AG09309 (cell line): Measurements from ENCODE around the gene UQCRHL.
"Not testable (repeated sequence)": the region's sequence is repeated elsewhere in the genome, so short reads cannot be mapped to it uniquely, and the experiment has no call there.

Experiments used
- DNase-seq: peaks from one replicate; pipeline ENCODE4 v3.0.0-alpha.2; 2010; ENCODE audit warnings: low read depth
- H3K4me3 ChIP-seq: 2 replicates; pipeline ENCODE4 v1.5.1; 2011; ENCODE audit warnings: mild to moderate bottlenecking, low read depth, low read length, moderate library complexity; ENCODE audit not compliant: control insufficient read depth
- TF ChIP-seq, protein P1 (sequence below): IDR thresholded peaks from 2 replicates; pipeline ENCODE4 v1.5.1; 2011; ENCODE audit warnings: mild to moderate bottlenecking, low read depth, low read length, inconsistent platforms; ENCODE audit not compliant: insufficient read depth, control insufficient read depth; ENCODE audit errors: missing control alignments

Gene UQCRHL

DNA sequence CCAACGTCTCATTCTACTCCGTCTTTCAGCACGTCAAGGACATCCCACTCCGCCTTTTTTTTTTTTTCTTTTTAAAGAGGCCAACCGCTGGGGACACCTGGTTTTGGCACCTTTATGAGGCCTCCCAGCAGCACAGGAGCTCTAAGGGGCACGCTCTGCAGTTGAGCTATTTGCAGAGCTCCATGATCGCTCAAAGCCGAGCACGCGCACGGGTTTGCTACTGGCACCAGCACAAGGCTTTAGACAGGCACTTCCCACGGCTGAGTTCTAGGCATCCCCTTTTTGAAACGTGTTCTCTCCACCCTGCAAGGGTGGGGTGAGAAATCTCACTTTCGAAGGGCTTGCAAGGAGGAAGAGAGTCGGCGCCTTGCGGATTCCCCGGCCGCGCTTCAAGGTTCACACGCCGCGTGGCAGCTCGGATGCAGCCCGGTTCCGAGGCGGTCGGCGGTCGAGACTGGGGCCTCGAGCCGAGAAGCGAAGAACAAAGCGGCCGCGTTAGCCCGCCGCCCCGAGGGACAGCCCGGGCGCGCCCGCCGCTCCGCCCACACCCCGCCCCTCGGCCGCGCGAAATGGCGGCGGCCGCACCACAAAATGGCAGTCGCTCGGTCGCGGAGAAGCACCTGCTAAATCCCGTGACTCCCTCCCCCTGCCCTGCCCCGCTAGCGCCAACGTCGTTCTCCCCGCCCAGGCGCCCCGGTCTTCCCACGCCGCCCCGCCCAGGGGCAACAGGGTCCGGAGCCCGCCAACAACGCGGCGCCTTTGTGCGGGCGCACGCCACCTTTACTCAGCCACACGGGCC is 27.2 kb upstream of the UQCRHL start:
- DNase-seq: no peak
- H3K4me3 ChIP-seq: peak overlapping the region; percentile 75
- TF ChIP-seq, protein P1, sequence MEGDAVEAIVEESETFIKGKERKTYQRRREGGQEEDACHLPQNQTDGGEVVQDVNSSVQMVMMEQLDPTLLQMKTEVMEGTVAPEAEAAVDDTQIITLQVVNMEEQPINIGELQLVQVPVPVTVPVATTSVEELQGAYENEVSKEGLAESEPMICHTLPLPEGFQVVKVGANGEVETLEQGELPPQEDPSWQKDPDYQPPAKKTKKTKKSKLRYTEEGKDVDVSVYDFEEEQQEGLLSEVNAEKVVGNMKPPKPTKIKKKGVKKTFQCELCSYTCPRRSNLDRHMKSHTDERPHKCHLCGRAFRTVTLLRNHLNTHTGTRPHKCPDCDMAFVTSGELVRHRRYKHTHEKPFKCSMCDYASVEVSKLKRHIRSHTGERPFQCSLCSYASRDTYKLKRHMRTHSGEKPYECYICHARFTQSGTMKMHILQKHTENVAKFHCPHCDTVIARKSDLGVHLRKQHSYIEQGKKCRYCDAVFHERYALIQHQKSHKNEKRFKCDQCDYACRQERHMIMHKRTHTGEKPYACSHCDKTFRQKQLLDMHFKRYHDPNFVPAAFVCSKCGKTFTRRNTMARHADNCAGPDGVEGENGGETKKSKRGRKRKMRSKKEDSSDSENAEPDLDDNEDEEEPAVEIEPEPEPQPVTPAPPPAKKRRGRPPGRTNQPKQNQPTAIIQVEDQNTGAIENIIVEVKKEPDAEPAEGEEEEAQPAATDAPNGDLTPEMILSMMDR: no peak

DNA sequence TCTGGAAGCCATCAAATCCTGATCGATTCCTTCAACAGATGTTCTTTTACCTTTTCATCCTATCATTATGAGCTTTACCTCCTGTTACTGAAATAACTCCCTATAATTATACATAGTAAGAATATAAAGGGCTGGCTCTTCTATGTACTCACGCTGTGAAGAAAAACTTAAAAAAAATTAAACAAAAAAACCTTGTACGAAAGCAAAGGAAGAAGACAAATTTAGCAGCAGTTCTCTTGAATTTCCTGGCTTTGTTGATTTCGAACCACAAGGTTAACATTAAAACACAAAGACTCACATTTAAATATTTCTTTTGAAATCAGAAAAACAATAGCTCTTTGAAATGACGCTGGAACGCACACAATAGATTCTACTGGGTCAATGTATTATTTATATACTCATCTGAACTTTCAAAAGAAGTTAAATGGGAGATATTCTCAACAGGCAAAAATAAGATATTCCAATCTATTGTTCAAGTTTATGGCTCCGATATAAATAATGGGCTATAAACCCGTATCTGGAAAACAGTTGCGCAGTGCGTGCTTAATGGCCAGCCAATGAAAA is 26.5 kb upstream of the UQCRHL start:
- peak; percentile 81 for DNase-seq
- peak overlapping the region; percentile 75 for H3K4me3 ChIP-seq

DNA sequence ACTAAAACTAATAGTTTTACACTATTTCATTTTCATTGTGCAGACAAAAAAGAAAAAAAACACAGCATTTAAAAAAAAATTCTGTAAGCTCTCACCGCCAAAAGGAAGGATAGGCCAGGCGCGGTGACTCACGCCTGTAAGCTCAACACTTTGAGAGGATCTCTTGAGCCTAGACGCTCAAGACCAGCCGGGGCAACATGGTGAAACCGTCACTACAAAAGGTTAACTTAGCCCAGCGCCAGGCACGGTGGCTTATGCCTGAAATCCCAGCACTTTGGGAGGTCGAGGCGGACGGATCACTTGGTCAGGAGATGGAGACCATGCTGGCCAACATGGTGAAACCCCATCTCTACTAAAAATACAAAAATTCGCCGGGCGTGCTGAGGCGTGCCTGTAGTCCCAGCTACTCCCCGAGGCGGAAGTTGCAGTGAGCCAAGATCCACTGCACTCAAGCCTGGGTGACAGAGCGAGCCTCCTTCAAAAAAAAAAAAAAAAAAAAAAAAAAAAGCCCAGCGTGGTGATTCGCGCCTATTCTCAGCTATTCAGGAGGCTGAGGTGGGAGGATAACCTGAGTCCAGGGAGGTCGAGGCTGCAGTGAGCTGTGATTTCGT is 25.7 kb upstream of the UQCRHL start:
- peak overlapping the region; percentile 75 for H3K4me3 ChIP-seq
- no peak for DNase-seq
- TF ChIP-seq, protein P1: no peak

More for the DNA sequence above, 26.5 kb upstream of the UQCRHL start:
- TF ChIP-seq, protein P1: no peak

DNA sequence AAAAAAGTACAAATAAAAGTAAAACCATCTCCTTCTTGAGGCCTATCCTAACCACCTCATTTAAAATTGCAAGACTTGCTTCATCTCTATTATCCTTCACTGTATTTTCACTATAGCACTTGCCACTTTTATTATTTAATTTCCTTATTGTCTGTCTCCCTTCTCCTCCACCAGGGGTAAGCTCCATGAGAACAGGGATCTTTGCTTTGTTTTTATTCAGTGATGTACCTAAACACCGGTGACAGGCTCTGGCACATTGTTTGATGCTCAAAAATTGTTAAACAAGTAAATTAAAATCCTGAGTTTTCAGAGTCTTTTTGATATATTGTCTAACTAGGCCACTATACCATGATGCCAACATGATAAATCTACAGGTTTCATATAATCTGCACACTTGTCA is 22.8 kb upstream of the UQCRHL start:
- DNase-seq: no peak
- no peak overlapping the region for H3K4me3 ChIP-seq
- TF ChIP-seq, protein P1: no peak

DNA sequence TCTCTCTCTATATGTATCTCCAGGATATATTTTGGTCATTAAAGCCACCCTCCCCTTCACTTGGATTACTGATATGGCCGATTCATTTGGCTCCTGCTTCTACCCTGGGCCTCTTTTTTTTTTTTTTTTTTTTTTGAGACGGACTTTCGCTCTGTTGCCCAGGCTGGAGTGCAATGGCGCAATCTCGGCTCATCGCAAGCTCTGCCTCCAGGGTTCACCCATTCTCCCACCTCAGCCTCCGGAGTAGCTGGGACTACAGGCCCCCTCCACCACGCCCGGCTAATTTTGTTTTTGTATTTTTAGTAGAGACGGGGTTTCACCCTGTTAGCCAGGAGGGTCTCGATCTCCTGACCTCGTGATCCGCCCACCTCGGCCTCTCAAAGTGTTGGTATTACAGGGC is 21.5 kb upstream of the UQCRHL start:
- H3K4me3 ChIP-seq, DNase-seq: not testable (repeated sequence)

DNA sequence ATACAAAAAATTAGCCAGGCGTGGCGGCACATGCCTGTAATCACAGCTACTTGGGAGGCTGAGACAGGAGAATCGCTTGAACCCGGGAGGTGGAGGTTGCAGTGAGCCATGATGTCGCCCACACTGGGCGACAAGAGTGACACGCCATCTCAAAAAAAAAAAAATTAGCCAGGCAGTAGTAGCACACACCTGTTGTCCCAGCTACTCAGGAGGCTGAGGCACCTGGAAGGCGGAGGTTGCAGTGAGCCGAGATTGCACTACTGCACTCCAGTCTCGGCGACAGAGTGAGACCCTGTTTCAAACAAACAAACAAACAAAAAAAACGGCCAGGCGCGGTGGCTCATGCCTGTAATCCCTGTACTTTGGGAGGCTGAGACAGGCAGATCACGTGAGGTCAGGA is 20.1 kb upstream of the UQCRHL start:
- DNase-seq, H3K4me3 ChIP-seq: not testable (repeated sequence)

DNA sequence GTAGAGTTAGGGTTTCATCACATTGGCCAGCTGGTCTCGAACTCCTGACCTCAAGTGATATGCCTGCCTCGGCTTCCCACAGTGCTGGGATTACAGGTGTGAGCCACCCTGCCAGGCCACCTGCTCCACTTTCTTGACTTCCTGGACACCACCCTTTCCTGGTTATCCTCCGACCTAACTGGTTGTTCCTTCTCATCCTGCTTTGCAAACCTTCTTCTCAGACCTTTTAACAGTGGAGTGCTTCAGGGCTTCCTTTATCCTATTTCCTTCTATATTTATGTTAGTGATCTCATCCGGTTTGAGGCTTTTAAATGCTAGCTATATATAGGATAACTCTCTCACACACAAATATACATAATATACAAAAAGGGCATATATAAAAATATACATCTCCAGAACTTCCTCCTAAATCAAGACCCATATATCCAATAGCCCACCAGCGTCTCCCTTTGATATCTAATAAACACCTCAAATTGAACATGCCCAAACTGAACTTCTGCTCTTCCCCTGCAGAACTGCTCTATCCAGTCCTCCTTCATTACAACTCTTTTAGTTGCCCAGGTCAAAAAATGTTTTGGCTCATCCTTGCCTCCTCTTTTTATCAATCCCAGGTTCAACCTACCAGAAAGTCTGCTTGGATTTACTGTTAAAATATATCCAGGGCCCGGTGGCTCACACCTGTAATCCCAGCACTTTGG is 19.5 kb upstream of the UQCRHL start:
- no peak for DNase-seq
- TF ChIP-seq, protein P1: no peak
- H3K4me3 ChIP-seq: no peak overlapping the region
